ENCODE results near the gene TENM3.

TENM3 gene

GRCh38 chr4:182242787-182243186, 415 bp upstream of the TENM3 start:
- no peak overlapping the region for H3K4me3 ChIP-seq (ENCODE audit: low read depth, low read length)
- no peak for TF ChIP-seq CTCF (conservative IDR thresholded peaks at IDR 0.05; ENCODE audit: low read depth, low read length)
- peak; percentile 81 for DNase-seq (ENCODE audit: low read depth)

DNA sequence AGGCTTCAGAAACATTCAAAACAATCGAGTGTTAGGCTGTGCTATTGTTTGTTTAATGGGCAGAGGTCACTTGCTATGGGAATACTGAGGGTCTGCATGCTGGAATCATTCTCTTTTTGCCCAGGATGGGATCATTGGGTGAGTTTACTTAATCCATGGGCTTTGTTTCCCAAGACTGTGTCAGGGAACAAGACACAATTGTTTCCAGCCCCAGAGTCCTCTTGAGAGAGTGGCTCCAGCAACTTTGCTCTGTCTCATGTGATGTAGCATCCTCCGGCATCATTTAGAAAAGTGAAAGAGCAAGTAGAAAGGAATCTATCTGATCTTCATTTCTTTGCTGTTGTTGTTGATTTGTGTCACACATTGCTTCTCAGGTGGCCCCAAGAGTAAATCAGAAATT, 1.8 kb downstream of the TENM3 start:
- DNase-seq (ENCODE audit: low read depth): no peak
- H3K4me3 ChIP-seq (ENCODE audit: low read depth, low read length): no peak overlapping the region
- TF ChIP-seq CTCF (conservative IDR thresholded peaks at IDR 0.05; ENCODE audit: low read depth, low read length): no peak

DNA sequence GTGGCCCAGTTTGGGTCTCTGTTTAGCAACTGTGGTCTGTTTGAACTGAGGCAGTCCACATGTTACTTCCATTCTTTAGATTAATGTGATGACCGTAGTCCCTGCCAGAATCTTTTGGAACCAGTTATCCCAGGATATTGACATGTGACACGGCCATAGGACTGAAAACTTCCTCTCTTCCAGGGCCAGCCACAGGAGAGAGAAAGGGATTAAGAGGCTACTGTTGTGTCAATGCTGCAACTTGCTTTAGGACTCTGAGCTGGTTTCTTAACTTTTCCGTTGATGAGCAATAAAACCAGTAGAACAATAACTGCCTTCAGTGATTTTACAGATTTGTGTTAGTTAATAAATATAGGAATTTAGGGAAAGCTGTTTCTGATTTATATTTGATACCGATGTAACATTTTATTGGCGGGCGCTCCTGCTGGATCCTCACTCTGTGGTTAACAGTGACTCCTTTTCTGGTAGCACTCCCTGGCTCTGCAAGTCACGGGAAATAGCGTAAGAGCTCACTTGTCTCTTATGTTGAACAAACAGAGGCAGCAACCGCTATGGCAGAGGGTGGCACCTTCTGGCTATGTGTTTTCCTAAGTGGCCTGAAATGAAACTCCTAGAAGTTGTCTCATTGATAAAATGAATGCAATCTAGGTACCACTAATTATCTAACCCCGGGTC, 2.5 kb downstream of the TENM3 start:
- no peak for TF ChIP-seq CTCF (conservative IDR thresholded peaks at IDR 0.05; ENCODE audit: low read depth, low read length)
- no peak for DNase-seq (ENCODE audit: low read depth)
- no peak overlapping the region for H3K4me3 ChIP-seq (ENCODE audit: low read depth, low read length)

GRCh38 chr4:182246401-182247205, 3.4 kb downstream of the TENM3 start:
- DNase-seq (ENCODE audit: low read depth): no peak
- no peak overlapping the region for H3K4me3 ChIP-seq (ENCODE audit: low read depth, low read length)
- no peak for TF ChIP-seq CTCF (conservative IDR thresholded peaks at IDR 0.05; ENCODE audit: low read depth, low read length)

DNA sequence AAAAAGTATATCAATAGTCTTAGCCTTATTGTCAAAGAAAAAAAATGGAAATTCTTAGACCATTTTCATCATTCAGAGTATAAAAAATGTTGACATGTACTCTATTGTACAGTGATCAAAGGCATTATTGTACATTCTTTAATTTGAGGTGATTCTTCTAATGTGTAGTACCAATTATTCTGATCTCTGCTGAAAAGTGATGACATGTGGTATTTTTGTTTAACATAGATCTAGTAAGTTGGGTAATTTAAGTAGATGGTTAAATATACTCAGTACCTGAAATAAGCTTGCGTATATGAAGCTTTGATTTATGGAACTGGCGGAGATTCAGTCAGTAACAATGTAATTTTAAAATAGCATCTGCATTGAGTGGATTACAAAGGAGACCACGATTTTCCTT, 5.1 kb downstream of the TENM3 start:
- H3K4me3 ChIP-seq (ENCODE audit: low read depth, low read length): no peak overlapping the region
- DNase-seq (ENCODE audit: low read depth): no peak
- TF ChIP-seq CTCF (conservative IDR thresholded peaks at IDR 0.05; ENCODE audit: low read depth, low read length): no peak

DNA sequence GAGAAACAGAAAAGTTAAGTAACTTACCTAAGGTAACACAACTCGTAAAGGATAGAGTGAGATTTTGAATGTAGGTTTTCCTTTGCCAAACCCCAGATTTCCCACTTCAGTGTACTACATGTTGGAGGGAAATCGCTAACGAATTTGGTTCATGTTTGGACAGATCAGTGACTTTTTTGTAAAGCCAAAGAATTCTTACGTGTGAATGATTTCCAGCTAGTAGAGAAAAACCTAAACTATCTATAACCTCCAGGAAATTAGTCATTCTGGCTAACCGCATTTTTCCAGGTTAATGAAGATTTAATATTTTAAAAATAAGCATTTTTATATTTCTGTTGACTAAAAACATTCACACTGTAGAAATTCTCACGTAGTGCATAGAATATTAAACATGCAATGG, 7.2 kb downstream of the TENM3 start:
- no peak overlapping the region for H3K4me3 ChIP-seq (ENCODE audit: low read depth, low read length)
- no peak for DNase-seq (ENCODE audit: low read depth)
- no peak for TF ChIP-seq CTCF (conservative IDR thresholded peaks at IDR 0.05; ENCODE audit: low read depth, low read length)

GRCh38 chr4:182251116-182251515, 7.9 kb downstream of the TENM3 start:
- no peak for DNase-seq (ENCODE audit: low read depth)
- TF ChIP-seq CTCF (conservative IDR thresholded peaks at IDR 0.05; ENCODE audit: low read depth, low read length): no peak
- H3K4me3 ChIP-seq (ENCODE audit: low read depth, low read length): no peak overlapping the region

All from choroid plexus epithelial cell (primary cell).